ENCODE results near the gene ZC3H12D.

The ZC3H12D gene

DNA sequence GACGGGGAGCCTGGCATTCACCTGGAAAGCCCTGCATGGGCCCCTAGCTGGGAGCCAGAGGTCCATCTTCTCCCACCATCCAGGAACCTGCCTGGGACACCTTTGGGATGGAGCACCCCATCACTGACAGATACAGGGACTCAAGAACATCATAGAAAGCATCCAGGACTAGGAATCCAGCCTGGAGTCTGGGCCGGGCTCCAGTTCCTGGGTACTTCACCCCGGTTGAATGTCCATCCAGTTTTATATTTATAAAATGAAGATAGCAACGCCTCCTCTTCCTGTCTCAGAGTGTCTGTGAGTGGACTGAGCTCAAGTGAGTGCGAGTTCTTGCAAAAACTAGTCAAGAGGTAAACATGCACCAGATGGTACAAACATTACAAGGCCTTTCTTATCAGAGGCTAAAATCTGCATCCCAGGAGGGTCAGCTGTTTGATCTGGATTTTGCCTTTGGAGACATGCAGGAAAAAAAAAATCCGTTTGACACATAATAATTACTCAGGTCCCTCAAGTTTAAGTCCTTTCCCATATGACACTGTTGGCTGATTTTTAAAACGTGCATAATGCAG lies 27.4 kb downstream of the ZC3H12D start:
- TF ChIP-seq CTCF (IDR thresholded peaks at IDR 0.05; ENCODE audit: low read depth, low read length), result no peak
- H3K4me3 ChIP-seq (ENCODE audit: low read depth, low read length), result no peak overlapping the region

DNA sequence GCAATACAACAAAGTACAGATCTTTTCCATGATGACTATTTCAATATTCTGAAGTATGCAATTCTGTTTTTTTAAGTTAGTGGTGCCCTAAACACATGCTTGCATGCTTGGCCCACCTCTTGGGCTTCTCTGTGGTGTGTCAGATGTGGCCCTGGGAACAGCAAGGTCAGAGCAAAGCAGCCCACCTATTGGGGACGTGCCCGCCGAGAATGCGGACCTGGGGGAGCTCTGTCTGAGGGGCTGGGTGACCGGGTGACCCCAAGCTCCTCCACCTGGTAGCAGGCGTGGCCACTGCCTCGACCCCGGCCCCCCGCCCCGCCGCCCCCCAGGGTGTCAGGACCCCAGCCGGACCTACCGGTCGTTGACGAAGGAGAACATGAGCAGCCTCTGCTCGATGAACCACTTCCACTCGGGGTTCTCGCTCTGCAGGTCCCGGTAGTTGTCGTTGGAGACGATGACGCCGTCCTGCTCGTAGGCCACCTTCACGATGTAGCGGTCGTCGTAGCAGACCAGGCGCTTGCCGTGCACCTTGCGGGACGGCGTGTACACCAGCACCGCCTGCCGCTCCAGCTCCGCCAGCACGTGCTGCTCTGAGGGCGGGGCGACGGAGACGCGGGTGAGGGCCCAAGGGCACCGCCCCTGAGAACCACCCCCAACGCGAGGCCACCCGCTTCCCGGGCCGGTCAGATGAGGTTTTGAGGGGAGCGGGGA lies 28.3 kb downstream of the ZC3H12D start:
- TF ChIP-seq CTCF (IDR thresholded peaks at IDR 0.05; ENCODE audit: low read depth, low read length), result no peak
- H3K4me3 ChIP-seq (ENCODE audit: low read depth, low read length), result no peak overlapping the region

DNA sequence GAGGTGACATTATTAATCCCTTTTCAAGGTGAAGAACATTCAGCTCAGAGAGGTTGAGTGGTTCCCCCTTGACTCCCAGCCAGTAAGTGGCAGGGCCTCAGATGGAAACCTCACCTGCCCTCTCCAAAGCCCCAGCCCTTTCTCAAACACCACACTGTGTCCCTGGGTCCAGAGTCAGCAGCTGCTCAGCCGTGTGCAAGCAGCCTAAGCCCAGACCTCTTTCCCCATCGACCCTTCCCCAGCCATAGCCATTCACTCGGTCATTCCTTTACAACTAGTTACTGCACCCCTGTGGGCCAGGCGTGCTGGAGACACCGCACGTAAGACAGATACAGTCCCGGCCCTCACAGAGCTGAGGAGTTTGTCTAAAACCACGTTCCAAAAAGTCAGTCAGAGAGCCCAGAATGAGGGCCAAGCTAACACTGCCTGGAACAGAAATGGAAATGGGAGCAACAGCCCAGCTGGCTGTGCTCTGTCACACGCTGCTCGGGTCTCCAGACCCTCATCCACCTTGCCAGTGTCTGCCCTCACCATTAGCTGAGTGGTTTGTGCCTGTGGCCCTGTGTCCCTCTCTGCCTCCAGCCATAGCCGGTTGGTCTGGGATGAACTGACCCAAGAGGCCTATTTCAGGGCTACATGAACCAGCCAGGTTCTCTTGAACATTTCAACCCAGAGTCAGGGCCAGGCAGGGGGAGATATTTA lies 29.6 kb downstream of the ZC3H12D start:
- TF ChIP-seq CTCF (IDR thresholded peaks at IDR 0.05; ENCODE audit: low read depth, low read length), result no peak
- no peak overlapping the region for H3K4me3 ChIP-seq (ENCODE audit: low read depth, low read length)

GRCh38 chr6:149454346-149454848 lies 30.4 kb downstream of the ZC3H12D start:
- TF ChIP-seq CTCF (IDR thresholded peaks at IDR 0.05; ENCODE audit: low read depth, low read length), result no peak
- H3K4me3 ChIP-seq (ENCODE audit: low read depth, low read length), result no peak overlapping the region

DNA sequence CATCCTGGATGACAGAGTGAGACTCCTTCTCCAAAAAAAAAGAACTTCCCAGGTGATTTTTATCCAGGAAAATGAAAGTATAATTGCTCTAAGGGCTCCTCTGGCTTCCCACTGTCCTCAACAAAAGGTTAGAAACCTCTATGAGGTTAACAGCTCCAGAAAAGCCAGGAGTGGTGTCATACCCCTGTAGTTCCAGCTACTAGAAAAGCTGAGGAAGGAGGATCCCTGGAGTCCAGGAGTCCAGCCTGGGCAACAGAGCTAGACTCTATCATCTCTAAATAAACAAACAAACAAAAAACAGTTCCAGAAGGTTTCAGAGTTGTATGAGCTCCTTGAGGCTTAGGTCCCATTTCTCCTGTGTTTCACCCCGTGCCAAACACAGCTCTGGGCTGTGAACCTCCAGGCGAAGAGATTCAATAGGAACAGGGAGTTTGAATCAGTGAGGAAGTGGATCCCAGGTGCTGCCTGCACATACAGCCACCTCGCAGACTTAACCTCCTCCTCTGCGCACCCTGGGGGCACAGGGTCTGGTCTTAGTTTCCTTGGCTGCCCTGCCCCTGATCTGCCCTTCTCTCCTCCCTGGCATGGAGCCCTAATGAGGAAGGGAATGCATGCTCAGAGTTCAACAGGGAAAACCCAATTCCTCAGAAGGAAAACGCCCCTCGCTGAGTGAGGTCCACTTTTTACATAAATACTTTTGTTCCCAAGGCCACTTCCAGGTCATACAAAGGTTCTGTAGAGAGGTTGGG lies 31.0 kb downstream of the ZC3H12D start:
- TF ChIP-seq CTCF (IDR thresholded peaks at IDR 0.05; ENCODE audit: low read depth, low read length), result no peak
- H3K4me3 ChIP-seq (ENCODE audit: low read depth, low read length), result no peak overlapping the region

- H3K4me3 ChIP-seq (ENCODE audit: low read depth, low read length), result no peak overlapping the region
- no peak for TF ChIP-seq CTCF (IDR thresholded peaks at IDR 0.05; ENCODE audit: low read depth, low read length)
Measured at GRCh38 chr6:149452037-149452939, 32.5 kb downstream of the ZC3H12D start.
